ENCODE data around the gene SPSB3.

DNA sequence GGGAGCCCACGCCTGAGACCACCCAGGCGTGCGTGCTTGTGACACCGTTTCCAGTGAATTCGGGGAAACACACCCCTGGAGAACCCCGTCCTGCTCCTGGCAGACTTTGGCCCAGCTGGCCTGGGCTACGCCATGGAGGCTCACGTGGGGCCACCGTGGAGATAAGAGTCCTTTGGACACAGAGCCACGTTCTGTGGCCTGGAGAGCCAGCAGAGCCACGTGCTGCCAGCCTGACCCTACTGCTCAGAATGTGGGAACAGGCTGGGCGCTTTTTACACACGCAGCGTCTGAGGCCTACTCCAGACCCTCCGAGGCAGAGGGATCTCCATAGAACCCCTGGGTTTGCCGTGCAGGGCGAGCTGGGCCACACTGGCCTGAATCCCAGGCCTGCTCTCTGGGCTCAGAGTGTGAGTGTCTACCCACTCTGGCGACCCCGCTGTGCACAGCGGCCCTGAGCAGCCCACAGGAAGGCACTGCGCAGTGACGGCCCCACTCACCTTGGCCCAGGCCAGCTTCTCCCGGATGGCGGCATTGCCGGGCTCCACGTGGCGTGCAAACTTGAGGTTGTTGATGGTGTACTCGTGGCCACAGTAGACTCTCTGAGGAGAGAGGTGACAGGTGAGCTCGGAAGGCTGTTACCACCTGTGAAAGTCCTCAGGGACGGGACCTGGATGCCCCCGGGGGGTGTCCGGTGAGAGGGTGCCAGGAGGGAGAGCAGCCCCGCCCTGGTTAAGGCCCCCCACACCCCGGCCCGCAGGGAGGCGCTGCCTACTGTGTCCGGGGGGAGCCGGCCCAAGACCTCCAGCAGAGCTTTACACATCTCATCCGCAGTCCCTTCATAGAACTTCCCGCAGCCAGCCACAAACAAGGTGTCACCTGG lies 34.3 kb upstream of the SPSB3 start:
- TF ChIP-seq, protein P1, sequence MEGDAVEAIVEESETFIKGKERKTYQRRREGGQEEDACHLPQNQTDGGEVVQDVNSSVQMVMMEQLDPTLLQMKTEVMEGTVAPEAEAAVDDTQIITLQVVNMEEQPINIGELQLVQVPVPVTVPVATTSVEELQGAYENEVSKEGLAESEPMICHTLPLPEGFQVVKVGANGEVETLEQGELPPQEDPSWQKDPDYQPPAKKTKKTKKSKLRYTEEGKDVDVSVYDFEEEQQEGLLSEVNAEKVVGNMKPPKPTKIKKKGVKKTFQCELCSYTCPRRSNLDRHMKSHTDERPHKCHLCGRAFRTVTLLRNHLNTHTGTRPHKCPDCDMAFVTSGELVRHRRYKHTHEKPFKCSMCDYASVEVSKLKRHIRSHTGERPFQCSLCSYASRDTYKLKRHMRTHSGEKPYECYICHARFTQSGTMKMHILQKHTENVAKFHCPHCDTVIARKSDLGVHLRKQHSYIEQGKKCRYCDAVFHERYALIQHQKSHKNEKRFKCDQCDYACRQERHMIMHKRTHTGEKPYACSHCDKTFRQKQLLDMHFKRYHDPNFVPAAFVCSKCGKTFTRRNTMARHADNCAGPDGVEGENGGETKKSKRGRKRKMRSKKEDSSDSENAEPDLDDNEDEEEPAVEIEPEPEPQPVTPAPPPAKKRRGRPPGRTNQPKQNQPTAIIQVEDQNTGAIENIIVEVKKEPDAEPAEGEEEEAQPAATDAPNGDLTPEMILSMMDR (IDR thresholded peaks at IDR 0.05; ENCODE audit: low read depth, low read length, poor library complexity, severe bottlenecking) = no peak
- TF ChIP-seq EZH2phosphoT487 (IDR thresholded peaks at IDR 0.05; ENCODE audit: borderline replicate concordance, low read length) = no peak

All from DOHH2 (cell line).